GM20431 (cell line): ENCODE measurements around the gene NDOR1.

Experiments
- in situ Hi-C: fragments of 300-500 bp; cut with MseI, MboI; formaldehyde crosslinking; loops from one replicate; pipeline ENCODE4 v1.15.0; 2020; ENCODE audit warnings: low sequenced_read_pairs; ENCODE audit not compliant: unreplicated experiment

NDOR1 gene

GRCh38 chr9:137167277-137167746 lies 38.2 kb upstream of the NDOR1 start:
- in situ Hi-C loops: no loop called here

GRCh38 chr9:137167747-137168572 lies 37.5 kb upstream of the NDOR1 start:
- in situ Hi-C loops: no loop called here

- in situ Hi-C loops: no loop called here
These were observed 37.0 kb upstream of the NDOR1 start for GRCh38 chr9:137168573-137168903.

- in situ Hi-C loops: no loop called here
These were observed 36.3 kb upstream of the NDOR1 start for GRCh38 chr9:137168904-137169856.

- in situ Hi-C loops: no loop called here
These were observed 35.6 kb upstream of the NDOR1 start, which contains the start of gene LRRC26 for GRCh38 chr9:137169896-137170358. TSS of gene LRRC26 (minus strand) at chr9:137170051. CDS start at chr9:137169943, 108 bp downstream.

- in situ Hi-C loops: no loop called here
These were observed 34.9 kb upstream of the NDOR1 start for GRCh38 chr9:137170486-137171148.

GRCh38 chr9:137171149-137171900 lies 34.2 kb upstream of the NDOR1 start:
- in situ Hi-C loops: no loop called here

GRCh38 chr9:137172901-137173795 lies 32.4 kb upstream of the NDOR1 start:
- in situ Hi-C loops: no loop called here

GRCh38 chr9:137173796-137174664 lies 31.5 kb upstream of the NDOR1 start:
- in situ Hi-C loops: no loop called here

- in situ Hi-C loops: no loop called here
These were observed 30.7 kb upstream of the NDOR1 start for GRCh38 chr9:137174722-137175293.

- in situ Hi-C loops: no loop called here
These were observed 30.0 kb upstream of the NDOR1 start for GRCh38 chr9:137175345-137175961.

GRCh38 chr9:137176302-137177182 lies 29.0 kb upstream of the NDOR1 start:
- in situ Hi-C loops: no loop called here

- in situ Hi-C loops: no loop called here
These were observed 27.1 kb upstream of the NDOR1 start for GRCh38 chr9:137178201-137178938.

GRCh38 chr9:137178939-137179630 lies 26.4 kb upstream of the NDOR1 start:
- in situ Hi-C loops: no loop called here

GRCh38 chr9:137179761-137180160 lies 25.7 kb upstream of the NDOR1 start:
- in situ Hi-C loops: no loop called here
